Measurements from ENCODE around the gene GPC2.

The GPC2 gene

GRCh38 chr7:100209493-100209892 is 32.3 kb upstream of the GPC2 start:
- TF ChIP-seq GATA3 (IDR thresholded peaks at IDR 0.05; ENCODE audit: low read depth, low read length): no peak
- no peak for TF ChIP-seq GATA2 (IDR thresholded peaks at IDR 0.05; ENCODE audit: low read depth, low read length)

GRCh38 chr7:100208911-100209408 is 31.8 kb upstream of the GPC2 start:
- no peak for TF ChIP-seq GATA2 (IDR thresholded peaks at IDR 0.05; ENCODE audit: low read depth, low read length)
- no peak for TF ChIP-seq GATA3 (IDR thresholded peaks at IDR 0.05; ENCODE audit: low read depth, low read length)

- TF ChIP-seq GATA3 (IDR thresholded peaks at IDR 0.05; ENCODE audit: low read depth, low read length): no peak
- TF ChIP-seq GATA2 (IDR thresholded peaks at IDR 0.05; ENCODE audit: low read depth, low read length): no peak
Observed at GRCh38 chr7:100204454-100204853, 27.3 kb upstream of the GPC2 start.

GRCh38 chr7:100200693-100201092 is 23.5 kb upstream of the GPC2 start:
- TF ChIP-seq GATA3 (IDR thresholded peaks at IDR 0.05; ENCODE audit: low read depth, low read length) (no peak), GATA2 (IDR thresholded peaks at IDR 0.05; ENCODE audit: low read depth, low read length) (no peak)

GRCh38 chr7:100198266-100198665 is 21.1 kb upstream of the GPC2 start:
- no peak for TF ChIP-seq GATA2 (IDR thresholded peaks at IDR 0.05; ENCODE audit: low read depth, low read length)
- no peak for TF ChIP-seq GATA3 (IDR thresholded peaks at IDR 0.05; ENCODE audit: low read depth, low read length)

GRCh38 chr7:100195222-100195621 is 18.0 kb upstream of the GPC2 start:
- TF ChIP-seq GATA3 (IDR thresholded peaks at IDR 0.05; ENCODE audit: low read depth, low read length) (no peak), GATA2 (IDR thresholded peaks at IDR 0.05; ENCODE audit: low read depth, low read length) (no peak)

- TF ChIP-seq GATA2 (IDR thresholded peaks at IDR 0.05; ENCODE audit: low read depth, low read length) (no peak), GATA3 (IDR thresholded peaks at IDR 0.05; ENCODE audit: low read depth, low read length) (no peak)
Observed at GRCh38 chr7:100192969-100193368, 15.8 kb upstream of the GPC2 start.

GRCh38 chr7:100191775-100192174 is 14.6 kb upstream of the GPC2 start:
- TF ChIP-seq GATA2 (IDR thresholded peaks at IDR 0.05; ENCODE audit: low read depth, low read length): no peak
- TF ChIP-seq GATA3 (IDR thresholded peaks at IDR 0.05; ENCODE audit: low read depth, low read length): no peak

GRCh38 chr7:100190048-100190711 is 13.0 kb upstream of the GPC2 start:
- TF ChIP-seq GATA3 (IDR thresholded peaks at IDR 0.05; ENCODE audit: low read depth, low read length) (no peak), GATA2 (IDR thresholded peaks at IDR 0.05; ENCODE audit: low read depth, low read length) (no peak)

- TF ChIP-seq GATA2 (IDR thresholded peaks at IDR 0.05; ENCODE audit: low read depth, low read length) (no peak), GATA3 (IDR thresholded peaks at IDR 0.05; ENCODE audit: low read depth, low read length) (no peak)
Observed at GRCh38 chr7:100189061-100189460, 11.9 kb upstream of the GPC2 start.

- TF ChIP-seq GATA3 (IDR thresholded peaks at IDR 0.05; ENCODE audit: low read depth, low read length) (no peak), GATA2 (IDR thresholded peaks at IDR 0.05; ENCODE audit: low read depth, low read length) (no peak)
Observed at GRCh38 chr7:100185726-100186125, 8.5 kb upstream of the GPC2 start.

- no peak for TF ChIP-seq GATA3 (IDR thresholded peaks at IDR 0.05; ENCODE audit: low read depth, low read length)
- TF ChIP-seq GATA2 (IDR thresholded peaks at IDR 0.05; ENCODE audit: low read depth, low read length): no peak
Observed at GRCh38 chr7:100176096-100177044, 811 bp downstream of the GPC2 start.

- TF ChIP-seq GATA2 (IDR thresholded peaks at IDR 0.05; ENCODE audit: low read depth, low read length): no peak
- TF ChIP-seq GATA3 (IDR thresholded peaks at IDR 0.05; ENCODE audit: low read depth, low read length): no peak
Observed at GRCh38 chr7:100175296-100175935, 1.8 kb downstream of the GPC2 start.

GRCh38 chr7:100174582-100174981 is 2.6 kb downstream of the GPC2 start:
- no peak for TF ChIP-seq GATA3 (IDR thresholded peaks at IDR 0.05; ENCODE audit: low read depth, low read length)
- TF ChIP-seq GATA2 (IDR thresholded peaks at IDR 0.05; ENCODE audit: low read depth, low read length): no peak
